Esophagus squamous epithelium (tissue), 4 donors: ENCODE measurements around the gene ADK.

Source experiments
- POLR2A ChIP-seq, 4 donors: fragments of 450-650 bp; IDR thresholded peaks; one replicate each; pipeline ENCODE4 v1.6.1; 2017; ENCODE audit warnings: antibody characterized with exemption in 4 of 4, mild to moderate bottlenecking in 4 of 4, moderate library complexity in 3 of 4
- TF ChIP-seq, protein P1 (sequence below), 6 experiments: fragments of 450-650 bp in 4 of 6; fragments of 200-600 bp in 2 of 6; sonication (generic) in 2 of 6; IDR thresholded peaks; one replicate each; pipeline ENCODE4 v1.5.1; 2016 to 2019; ENCODE audit warnings: antibody characterized with exemption in 6 of 6, mild to moderate bottlenecking in 4 of 6, moderate library complexity in 4 of 6

DNA sequence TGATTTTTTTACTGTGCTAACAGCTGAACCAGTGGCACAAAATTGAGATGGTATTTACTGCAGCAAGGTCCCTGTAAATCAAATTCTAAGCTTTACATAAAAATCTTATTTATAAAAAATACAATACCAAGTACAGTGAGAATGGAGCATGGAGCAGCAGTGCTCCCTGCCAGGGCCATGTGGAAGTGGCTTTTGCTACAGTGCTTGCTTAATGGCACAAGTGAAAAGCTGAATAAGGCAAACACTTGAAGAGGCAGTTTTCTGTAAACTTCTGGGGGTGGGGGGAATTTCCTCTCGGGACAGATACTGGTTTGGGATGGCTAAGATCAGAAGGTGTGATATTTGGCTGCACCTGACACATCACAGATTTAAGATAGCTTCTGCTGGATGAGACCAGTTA, 27.9 kb upstream of the ADK start:
- TF ChIP-seq, protein P1, sequence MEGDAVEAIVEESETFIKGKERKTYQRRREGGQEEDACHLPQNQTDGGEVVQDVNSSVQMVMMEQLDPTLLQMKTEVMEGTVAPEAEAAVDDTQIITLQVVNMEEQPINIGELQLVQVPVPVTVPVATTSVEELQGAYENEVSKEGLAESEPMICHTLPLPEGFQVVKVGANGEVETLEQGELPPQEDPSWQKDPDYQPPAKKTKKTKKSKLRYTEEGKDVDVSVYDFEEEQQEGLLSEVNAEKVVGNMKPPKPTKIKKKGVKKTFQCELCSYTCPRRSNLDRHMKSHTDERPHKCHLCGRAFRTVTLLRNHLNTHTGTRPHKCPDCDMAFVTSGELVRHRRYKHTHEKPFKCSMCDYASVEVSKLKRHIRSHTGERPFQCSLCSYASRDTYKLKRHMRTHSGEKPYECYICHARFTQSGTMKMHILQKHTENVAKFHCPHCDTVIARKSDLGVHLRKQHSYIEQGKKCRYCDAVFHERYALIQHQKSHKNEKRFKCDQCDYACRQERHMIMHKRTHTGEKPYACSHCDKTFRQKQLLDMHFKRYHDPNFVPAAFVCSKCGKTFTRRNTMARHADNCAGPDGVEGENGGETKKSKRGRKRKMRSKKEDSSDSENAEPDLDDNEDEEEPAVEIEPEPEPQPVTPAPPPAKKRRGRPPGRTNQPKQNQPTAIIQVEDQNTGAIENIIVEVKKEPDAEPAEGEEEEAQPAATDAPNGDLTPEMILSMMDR (IDR thresholded peaks at IDR 0.05), result no peak
- TF ChIP-seq POLR2A (IDR thresholded peaks at IDR 0.05), result no peak
